Heart right ventricle (tissue), 16 donors: ENCODE data around the gene KCNQ1. TPM values are rescaled to one million over a fixed set of nuclear protein-coding genes. Genes with fewer than 3 reads are reported as not detected.

ENCODE experiments used
- ATAC-seq, 8 donors: fragments of 200-7000 bp; cut with Tn5 transposase; one replicate each; pipeline ENCODE4 v1.9.1; 2020; ENCODE audit warnings: mild to moderate bottlenecking in 8 of 8, moderate library complexity in 8 of 8, moderate number of reproducible peaks in 1 of 8
- DNase-seq, 2 donors: peaks; one replicate each; pipeline ENCODE4 v3.0.0-alpha.2; 2020
- H3K27ac ChIP-seq, 10 donors: fragments of 200-600 bp; sonication (generic) in 2 of 10; one replicate each; pipeline versions ENCODE4 v1.5.0 to v1.8.0; 2020 to 2022; ENCODE audit warnings: mild to moderate bottlenecking in 3 of 10
- H3K27me3 ChIP-seq, 7 donors: fragments of 200-600 bp; one replicate each; pipeline ENCODE4 v1.8.0; 2021 to 2022; ENCODE audit warnings: mild to moderate bottlenecking in 2 of 7
- H3K36me3 ChIP-seq, 9 donors: fragments of 200-600 bp; sonication (generic) in 1 of 9; one replicate each; pipeline versions ENCODE4 v1.5.0 to v1.8.0; 2020 to 2022; ENCODE audit warnings: mild to moderate bottlenecking in 2 of 9
- H3K4me1 ChIP-seq, 9 donors: fragments of 200-600 bp; sonication (generic) in 1 of 9; one replicate each; pipeline versions ENCODE4 v1.5.0 to v1.8.0; 2020 to 2022; ENCODE audit warnings: mild to moderate bottlenecking in 4 of 9
- H3K4me3 ChIP-seq, 10 donors: fragments of 200-600 bp; sonication (generic) in 2 of 10; one replicate each; pipeline versions ENCODE4 v1.5.0 to v1.8.0; 2020 to 2022; ENCODE audit warnings: mild to moderate bottlenecking in 7 of 10, moderate library complexity in 2 of 10
- H3K9me3 ChIP-seq, 11 donors: fragments of 200-600 bp in 10 of 11; sonication (generic) in 2 of 11; one replicate each; pipeline versions ENCODE4 v1.5.0 to v1.8.0; 2013 to 2022; ENCODE audit warnings: mild to moderate bottlenecking in 2 of 11, control low read depth in 1 of 11, moderate library complexity in 1 of 11
- CTCF ChIP-seq, 9 donors: fragments of 200-600 bp; sonication (generic) in 2 of 9; IDR thresholded peaks; one replicate each; pipeline versions ENCODE4 v1.5.0 to v1.8.0; 2021 to 2022; ENCODE audit warnings: antibody characterized with exemption in 9 of 9, mild to moderate bottlenecking in 5 of 9, moderate library complexity in 1 of 9
- WGBS, 2 donors: extraction: QIAGEN DNeasy Blood & Tissue Kit; methylation state at CpG; one replicate each; pipeline ENCODE4 v1.1.7; 2013; ENCODE audit warnings: inconsistent platforms in 1 of 2; 5-methylcytosine and 5-hydroxymethylcytosine counted together
- intact Hi-C, 10 donors: fragments of 100-400 bp; cut with DNase I; formaldehyde crosslinking; loops; one replicate each; pipeline versions ENCODE4 v1.11.1 to v1.14.2; 2022
- polyA plus RNA-seq, 2 donors: library from polyadenylated mRNA; stranded (reverse); fragments of 200-250 nt; gene quantifications; one replicate each; pipeline ENCODE4 v1.2.3, GENCODE V29; 2013
- total RNA-seq, 10 donors: library from RNA; stranded (reverse); fragmentation: NEBNext Ultra II Directional in 3 of 10; extraction: Animal tissue kit (Norgen Biotek cat#: 25700) in 3 of 10; gene quantifications; one replicate each; pipeline versions ENCODE4 v1.2.1 to v1.2.4, GENCODE V29; 2021 to 2023
- donor health status: Arrhythmogenic right ventricular cardiomyopathy.
- donor health status: ischemic (EF 13 %, LVEDD 7.1; RV severe dilation, severe dysfunction).
- donor health status: healthy with polysubstance abuse.
- donor health status: DM: no; HTN: yes; CAD: no.
- donor health status: DM: no; HTN: no; CAD: no.
- donor health status: ischemic (EF 25% LVEDD 6.9; RV normal size, moderate dysfunction).
- donor health status: ischemic (EF 25% LVEDD 5.7; RV mildly dilated, moderate dysfunction).
- donor health status: healthy.
- donor health status: DM: yes; HTN: yes; CAD: no.
- donor health status: Ischemic cardiomyopathy.
- donor health status: ischemic (EF 35%, LVEDD 5.7; RV mildly dilated, moderate dysfunction).
- donor health status: nonischemic (EF 11% LVEDD 7.7; RV severe dilation, severe dysfunction).
- donor health status: DM: yes; HTN: yes; CAD: no.
- donor health status: PGD.
- donor health status: ischemic (EF 29% LVEDD 5.4; RV normal size, mild dysfunction).
- donor health status: nonischemic (EF 23%, LVEDD 6.1; RV moderate dilation, normal function).

Gene KCNQ1
- total and polyA plus RNA-seq, 12 donors = 19.9 to 48.2 (median 33.7) TPM

- DNase-seq (peak in 1 of 2 donors; percentile 8), ATAC-seq (peak in 5 of 8 donors; percentile 1 to 22 (median 13))
- Histone ChIP-seq H3K27me3 (no peaks in the 10 kb centered on the region), H3K4me1 (peaks cover 30 to 49% (median 43%) of the 10 kb centered on the region in 9 donors), H3K36me3 (no peaks in the 10 kb centered on the region), H3K4me3 (peak overlapping the region in 3 of 10 donors; percentile 0 to 20 (median 14)), H3K27ac (peak overlapping the region in 9 of 10 donors; percentile 72 to 94 (median 80)), H3K9me3 (no peaks in the 10 kb centered on the region)
- TF ChIP-seq CTCF (IDR thresholded peaks at IDR 0.05) = no peak
- WGBS, 2 donors = 56 to 70% methylated on average over 27 of the region's 27 CpGs
- intact Hi-C loops = loop anchor here in 1 of 10 donors (10.0 kb wide), 1 partner anchor 107 kb away; the partner anchor contains the start of gene CDKN1C
Measured at GRCh38 chr11:2777871-2778629, 333.2 kb downstream of the KCNQ1 start.

GRCh38 chr11:2778630-2779498, 334.1 kb downstream of the KCNQ1 start:
- intact Hi-C loops = loop anchor here in 1 of 10 donors (10.0 kb wide), 1 partner anchor 106 kb away; the partner anchor contains the start of gene CDKN1C
- 25 to 33% methylated on average over 28 of the region's 28 CpGs for WGBS, 2 donors
- ATAC-seq (peak; percentile 86 to 93 (median 91)), DNase-seq (peak; percentile 76 to 85)
- TF ChIP-seq CTCF (IDR thresholded peaks at IDR 0.05) = peak in 6 of 9 donors; percentile 15 to 58 (median 43)
- no peaks in the 10 kb centered on the region for H3K27me3 ChIP-seq
- no peaks in the 10 kb centered on the region for H3K9me3 ChIP-seq
- peak overlapping the region; percentile 60 to 94 (median 80) for H3K27ac ChIP-seq
- peaks cover 30 to 49% (median 43%) of the 10 kb centered on the region in 9 donors for H3K4me1 ChIP-seq
- peak overlapping the region in 6 of 10 donors; percentile 0 to 27 (median 17) for H3K4me3 ChIP-seq
- no peaks in the 10 kb centered on the region for H3K36me3 ChIP-seq

GRCh38 chr11:2779499-2779980, 334.7 kb downstream of the KCNQ1 start:
- DNase-seq (peak in 1 of 2 donors; percentile 1), ATAC-seq (peak in 2 of 8 donors; percentile 66 to 67)

More at GRCh38 chr11:2779499-2779980, 334.7 kb downstream of the KCNQ1 start:
- WGBS, 2 donors = 44 to 49% methylated on average over 11 of the region's 11 CpGs
- H3K36me3 ChIP-seq = no peaks in the 10 kb centered on the region
- no peak for TF ChIP-seq CTCF (IDR thresholded peaks at IDR 0.05)
- H3K27ac ChIP-seq = peak overlapping the region in 9 of 10 donors; percentile 67 to 94 (median 79)
- intact Hi-C loops = loop anchor here in 1 of 10 donors (10.0 kb wide), 1 partner anchor 105 kb away; the partner anchor contains the start of gene CDKN1C
- no peaks in the 10 kb centered on the region for H3K27me3 ChIP-seq
- peak overlapping the region in 2 of 10 donors; percentile 21 to 27 for H3K4me3 ChIP-seq
- H3K9me3 ChIP-seq = no peaks in the 10 kb centered on the region
- H3K4me1 ChIP-seq = peaks cover 30 to 49% (median 43%) of the 10 kb centered on the region in 9 donors
